IMR-90 (cell line): ENCODE measurements around the gene NOL12. TPM values are rescaled to one million over a fixed set of nuclear protein-coding genes. Genes with fewer than 3 reads are reported as not detected.

Experiments used
- ATAC-seq: fragments of 200-7000 bp; cut with Tn5 transposase; 2 replicates; pipeline ENCODE4 v1.9.1; 2020; ENCODE audit warnings: low read depth, mild to moderate bottlenecking, moderate library complexity
- BruUV-seq: library from RNA; stranded (reverse); fragments of 400-500 nt; replicated peaks from 2 replicates; lab custom pipeline; 2021; lab: Mats Ljungman, UMichigan
- CTCF ChIA-PET: fragments of 300-600 bp; formaldehyde crosslinking; extraction: SDS; loops from one replicate; lab custom pipeline; 2021; ENCODE audit warnings: antibody characterized with exemption; lab: Yijun Ruan, JAX
- POLR2A ChIA-PET: fragments of 300-600 bp; sonication (Branson Sonifier 250); formaldehyde crosslinking; loops from one replicate; lab custom pipeline; 2022; ENCODE audit warnings: antibody characterized with exemption; ENCODE audit not compliant: unreplicated experiment; lab: Charles Lee
- DNase-seq: peaks from one replicate; pipeline ENCODE4 v3.0.0; 2013
- H2AFZ ChIP-seq: replicated peaks from 2 replicates; pipeline ENCODE3; 2013; ENCODE audit warnings: low read length, mild to moderate bottlenecking; ENCODE audit not compliant: poor library complexity
- H2AK5ac ChIP-seq: 2 replicates; pipeline ENCODE4 v1.6.1; 2013; ENCODE audit warnings: low read depth, low read length, inconsistent platforms
- H2AK9ac ChIP-seq: replicated peaks from 2 replicates; pipeline ENCODE3; 2013; ENCODE audit warnings: mild to moderate bottlenecking, low read depth, low read length, moderate library complexity; ENCODE audit not compliant: poor library complexity
- H2BK120ac ChIP-seq: 2 replicates; pipeline ENCODE4 v1.6.1; 2013; ENCODE audit warnings: low read depth, low read length, inconsistent platforms
- H2BK15ac ChIP-seq: 3 replicates; pipeline ENCODE4 v1.6.1; 2013; ENCODE audit warnings: low read depth, low read length, inconsistent platforms
- H2BK20ac ChIP-seq: 2 replicates; pipeline ENCODE4 v1.6.1; 2013; ENCODE audit warnings: low read depth, mild to moderate bottlenecking, inconsistent platforms, low read length, moderate library complexity
- H2BK5ac ChIP-seq: 2 replicates; pipeline ENCODE4 v1.6.1; 2013; ENCODE audit warnings: mild to moderate bottlenecking, low read depth, low read length, inconsistent platforms; ENCODE audit not compliant: poor library complexity, severe bottlenecking
- H3K14ac ChIP-seq: replicated peaks from 2 replicates; pipeline ENCODE4 v1.6.1; 2013; ENCODE audit warnings: low read depth, low read length, inconsistent platforms
- H3K18ac ChIP-seq: 2 replicates; pipeline ENCODE4 v1.6.1; 2013; ENCODE audit warnings: low read depth, low read length, control low read depth
- H3K23ac ChIP-seq: 2 replicates; pipeline ENCODE4 v1.6.1; 2013; ENCODE audit warnings: low read depth, low read length, inconsistent platforms
- H3K27ac ChIP-seq: 2 replicates; pipeline ENCODE4 v1.5.1; 2013; ENCODE audit warnings: mild to moderate bottlenecking, control low read depth, low read length; ENCODE audit not compliant: insufficient read depth
- H3K27me3 ChIP-seq: 2 replicates; pipeline ENCODE4 v1.6.1; 2013; ENCODE audit warnings: low read length; ENCODE audit not compliant: control insufficient read depth, insufficient read depth
- H3K36me3 ChIP-seq: 2 replicates; pipeline ENCODE4 v1.6.1; 2013; ENCODE audit warnings: low read length, mixed read lengths; ENCODE audit not compliant: control insufficient read depth, insufficient read depth
- H3K4ac ChIP-seq: 2 replicates; pipeline ENCODE4 v1.6.1; 2013; ENCODE audit warnings: low read depth, low read length, inconsistent platforms
- H3K4me1 ChIP-seq: 2 replicates; pipeline ENCODE4 v1.6.1; 2013; ENCODE audit warnings: low read length, mixed read lengths; ENCODE audit not compliant: control insufficient read depth, insufficient read depth
- H3K4me2 ChIP-seq: 2 replicates; pipeline ENCODE4 v1.6.1; 2013; ENCODE audit warnings: low read depth, mild to moderate bottlenecking, control low read depth, low read length, moderate library complexity
- H3K4me3 ChIP-seq: 2 replicates; pipeline ENCODE4 v1.5.1; 2013; ENCODE audit warnings: low read depth, mild to moderate bottlenecking, control low read depth, low read length, moderate library complexity; ENCODE audit not compliant: insufficient read depth
- H3K56ac ChIP-seq: 2 replicates; pipeline ENCODE4 v1.6.1; 2013; ENCODE audit warnings: low read length, inconsistent platforms; ENCODE audit not compliant: insufficient read depth; ENCODE audit errors: extremely low read depth
- H3K79me1 ChIP-seq, 2 experiments: 2 replicates each; pipeline ENCODE4 v1.6.1; 2013; ENCODE audit warnings: low read length in 2 of 2, inconsistent platforms in 1 of 2, low read depth in 1 of 2
- H3K9ac ChIP-seq: 2 replicates; pipeline ENCODE4 v1.6.1; 2013; ENCODE audit warnings: low read depth, low read length, control low read depth
- H3K9me1 ChIP-seq: 2 replicates; pipeline ENCODE4 v1.6.1; 2013; ENCODE audit warnings: low read length, inconsistent platforms; ENCODE audit not compliant: insufficient read depth
- H3K9me3 ChIP-seq: 2 replicates; pipeline ENCODE4 v1.6.1; 2013; ENCODE audit warnings: low read length; ENCODE audit not compliant: control insufficient read depth, insufficient read depth
- H4K20me1 ChIP-seq: 2 replicates; pipeline ENCODE4 v1.6.1; 2013; ENCODE audit warnings: low read length, inconsistent platforms; ENCODE audit not compliant: insufficient read depth
- H4K5ac ChIP-seq: 2 replicates; pipeline ENCODE4 v1.6.1; 2013; ENCODE audit warnings: mild to moderate bottlenecking, low read depth, low read length, control low read depth
- H4K8ac ChIP-seq, 2 experiments: 2 replicates each; pipeline ENCODE4 v1.6.1; 2013; ENCODE audit warnings: low read depth in 2 of 2, low read length in 2 of 2, control low read depth in 1 of 2, inconsistent platforms in 1 of 2
- H4K91ac ChIP-seq: 2 replicates; pipeline ENCODE4 v1.6.1; 2013; ENCODE audit warnings: low read depth, low read length, inconsistent platforms; ENCODE audit not compliant: insufficient read depth
- BHLHE40 ChIP-seq: fragments of 150-350 bp; IDR thresholded peaks from 2 replicates; pipeline ENCODE4 v1.6.1; 2016; ENCODE audit warnings: mild to moderate bottlenecking, low read depth, low read length
- CEBPB ChIP-seq: IDR thresholded peaks from 2 replicates; pipeline ENCODE4 v1.6.1; 2012; ENCODE audit warnings: low read depth, low read length, improper control_type of control experiment
- FOS ChIP-seq: fragments of 150-350 bp; IDR thresholded peaks from 2 replicates; pipeline ENCODE4 v1.6.1; 2016; ENCODE audit warnings: low read depth, low read length
- MAFK ChIP-seq: IDR thresholded peaks from 2 replicates; pipeline ENCODE4 v1.6.1; 2012; ENCODE audit warnings: low read depth, low read length, improper control_type of control experiment
- MAZ ChIP-seq: IDR thresholded peaks from 2 replicates; pipeline ENCODE4 v1.6.1; 2012; ENCODE audit warnings: low read depth, mild to moderate bottlenecking, low read length, improper control_type of control experiment, moderate library complexity, borderline replicate concordance
- MXI1 ChIP-seq: IDR thresholded peaks from 2 replicates; pipeline ENCODE4 v1.6.1; 2012; ENCODE audit warnings: low read depth, mild to moderate bottlenecking, low read length, moderate library complexity, borderline replicate concordance
- POLR2A ChIP-seq: IDR thresholded peaks from 2 replicates; pipeline ENCODE4 v1.6.1; 2012; ENCODE audit warnings: mild to moderate bottlenecking, low read depth, low read length
- WGBS, 2 experiments: methylation state at CpG; one replicate each; pipeline versions ENCODE4 v1.1.5 to v1.1.7; 2013; ENCODE audit warnings: missing lambda C conversion rate in 2 of 2; ENCODE audit not compliant: insufficient read length in 1 of 2; ENCODE audit errors: extremely low coverage in 2 of 2; 5-methylcytosine and 5-hydroxymethylcytosine counted together
- dilution Hi-C: fragments of 300-500 bp; cut with HindIII; formaldehyde crosslinking; loops from one replicate; pipeline ENCODE4 v1.14.3; 2018; ENCODE audit warnings: low sequenced_read_pairs; ENCODE audit not compliant: unreplicated experiment
- in situ Hi-C: fragments of 300-500 bp; cut with MboI; formaldehyde crosslinking; loops from 3 replicates; pipeline ENCODE4 v1.14.3; 2019; ENCODE audit warnings: low sequenced_read_pairs, inconsistent platforms, mixed read lengths
- intact Hi-C: fragments of 100-400 bp; cut with micrococcal nuclease; formaldehyde crosslinking; loops from 2 replicates; pipeline ENCODE4 v1.10.0; 2022
- polyA plus RNA-seq, 3 experiments: library from polyadenylated mRNA; depleted of rRNA; stranded (reverse); fragments of >200 nt; gene quantifications; 2 replicates each; pipeline ENCODE4 v1.2.3, GENCODE V29; 2012; ENCODE audit warnings: low replicate concordance in 1 of 3
- total RNA-seq: library from RNA; depleted of rRNA; stranded (reverse); fragments of >200 nt; gene quantifications from 2 replicates; pipeline ENCODE4 v1.2.3, GENCODE V29; 2012
- TF ChIP-seq, protein P1 (sequence below): fragments of 150-350 bp; IDR thresholded peaks from 2 replicates; pipeline ENCODE4 v1.6.1; 2016; ENCODE audit warnings: low read depth, mild to moderate bottlenecking, low read length, moderate library complexity, borderline replicate concordance

The NOL12 gene
- total and polyA plus RNA-seq, 2 of the 4 experiments (the other 2 are of a cell fraction), result 16.0 to 25.6 TPM

GRCh38 chr22:37714634-37715033 is 28.5 kb downstream of the NOL12 start:
- Histone ChIP-seq H4K20me1 (no peaks in the 10 kb centered on the region), H3K4me1 (no peaks in the 10 kb centered on the region), H2AK9ac (no peak overlapping the region), H4K5ac (no peak overlapping the region), H3K4ac (no peak overlapping the region), H3K9me3 (no peaks in the 10 kb centered on the region), H3K27ac (no peak overlapping the region), H3K14ac (no peak overlapping the region), H3K4me3 (no peak overlapping the region), H3K9me1 (no peaks in the 10 kb centered on the region), H3K23ac (no peak overlapping the region), H2BK20ac (no peak overlapping the region), H3K36me3 (no peaks in the 10 kb centered on the region), H4K91ac (no peak overlapping the region), H2BK120ac (no peak overlapping the region), H3K4me2 (no peak overlapping the region), H2BK5ac (no peak overlapping the region), H3K18ac (no peak overlapping the region), H3K9ac (no peak overlapping the region), H2AFZ (no peak overlapping the region), H3K56ac (no peak overlapping the region), H3K27me3 (no peaks in the 10 kb centered on the region), H2BK15ac (no peak overlapping the region), H2AK5ac (no peak overlapping the region), H3K79me1 (no peaks in the 10 kb centered on the region), H4K8ac (no peak overlapping the region)
- WGBS, 2 experiments, result 100% methylated on average over 1 of the region's 2 CpGs; no CpG with 5 or more reads in 1 of the 2 experiments
- ChIA-PET POLR2A (no interaction called here), CTCF (interaction anchor here (0.7 kb wide), 1 partner anchor 232 kb away, joined by 7 read pairs; no protein-coding TSS in a partner anchor)
- no peak for DNase-seq
- in situ Hi-C loops, result no loop called here
- no peak for ATAC-seq
- TF ChIP-seq POLR2A (no peak), MAFK (no peak), FOS (no peak), MAZ (no peak), MXI1 (no peak), CEBPB (no peak), BHLHE40 (no peak)
- TF ChIP-seq, protein P1, sequence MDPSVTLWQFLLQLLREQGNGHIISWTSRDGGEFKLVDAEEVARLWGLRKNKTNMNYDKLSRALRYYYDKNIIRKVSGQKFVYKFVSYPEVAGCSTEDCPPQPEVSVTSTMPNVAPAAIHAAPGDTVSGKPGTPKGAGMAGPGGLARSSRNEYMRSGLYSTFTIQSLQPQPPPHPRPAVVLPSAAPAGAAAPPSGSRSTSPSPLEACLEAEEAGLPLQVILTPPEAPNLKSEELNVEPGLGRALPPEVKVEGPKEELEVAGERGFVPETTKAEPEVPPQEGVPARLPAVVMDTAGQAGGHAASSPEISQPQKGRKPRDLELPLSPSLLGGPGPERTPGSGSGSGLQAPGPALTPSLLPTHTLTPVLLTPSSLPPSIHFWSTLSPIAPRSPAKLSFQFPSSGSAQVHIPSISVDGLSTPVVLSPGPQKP, result no peak
- dilution Hi-C loops, result no loop called here
- intact Hi-C loops, result no loop called here
- no TSS peak for BruUV-seq
